ENCODE data around the gene SLC15A4.
A peak's percentile ranks its signal among the peaks of the same experiment; 100 is the strongest.

The SLC15A4 gene

GRCh38 chr12:128864516-128865186, 40.9 kb upstream of the SLC15A4 start:
- no CpG with 5 or more reads among the region's 9 CpGs for WGBS (ENCODE audit: extremely low coverage, insufficient coverage, insufficient read length)
- no peak overlapping the region for H3K18ac ChIP-seq (ENCODE audit: low read length)
- H3K4me2 ChIP-seq (ENCODE audit: low read length): no peak overlapping the region
- no peak overlapping the region for H3K27ac ChIP-seq (ENCODE audit: low read depth, low read length)
- H2BK12ac ChIP-seq (ENCODE audit: low read length): no peak overlapping the region
- H2BK5ac ChIP-seq (ENCODE audit: low read depth, low read length, poor library complexity): no peak overlapping the region
- no peaks in the 10 kb centered on the region for H3K9me3 ChIP-seq (ENCODE audit: insufficient read depth, low read depth, low read length)
- H3K79me2 ChIP-seq (ENCODE audit: control insufficient read depth, insufficient read depth, low read length, poor library complexity): no peaks in the 10 kb centered on the region
- H2AFZ ChIP-seq (ENCODE audit: insufficient read depth, low read length, poor library complexity): no peak overlapping the region
- H4K12ac ChIP-seq (ENCODE audit: low read depth, low read length): no peak overlapping the region
- no peak overlapping the region for H2AK5ac ChIP-seq (ENCODE audit: low read length)
- no peak overlapping the region for H3K14ac ChIP-seq (ENCODE audit: low read length)
- no peak overlapping the region for H3K4me3 ChIP-seq (ENCODE audit: low read depth, low read length)
- no peaks in the 10 kb centered on the region for H3K4me1 ChIP-seq (ENCODE audit: control insufficient read depth in 1 of 2, insufficient read depth in 2 of 2, low read length in 2 of 2)
- H3K79me1 ChIP-seq (ENCODE audit: low read length): no peaks in the 10 kb centered on the region
- H3K9ac ChIP-seq (ENCODE audit: low read length): no peak overlapping the region
- H4K8ac ChIP-seq (ENCODE audit: low read depth, low read length): no peak overlapping the region
- H2BK120ac ChIP-seq (ENCODE audit: insufficient read depth, low read length, poor library complexity): no peak overlapping the region
- no peak overlapping the region for H3K23ac ChIP-seq (ENCODE audit: low read length)
- no peaks in the 10 kb centered on the region for H3K36me3 ChIP-seq (ENCODE audit: control insufficient read depth in 1 of 2, insufficient read depth in 2 of 2, low read length in 2 of 2)
- H3K27me3 ChIP-seq (ENCODE audit: insufficient read depth, low read length): no peaks in the 10 kb centered on the region
- no peak overlapping the region for H4K91ac ChIP-seq (ENCODE audit: low read depth, low read length)
- DNase-seq: no peak
- H3K4ac ChIP-seq (ENCODE audit: low read depth, low read length): no peak overlapping the region

- WGBS (ENCODE audit: extremely low coverage, insufficient coverage, insufficient read length): no CpG with 5 or more reads among the region's 11 CpGs
- Histone ChIP-seq H3K4me3 (ENCODE audit: low read depth, low read length) (peak overlapping the region; percentile 39), H3K18ac (ENCODE audit: low read length) (no peak overlapping the region), H3K36me3 (ENCODE audit: control insufficient read depth in 1 of 2, insufficient read depth in 2 of 2, low read length in 2 of 2) (no peaks in the 10 kb centered on the region), H3K79me2 (ENCODE audit: control insufficient read depth, insufficient read depth, low read length, poor library complexity) (no peaks in the 10 kb centered on the region), H3K4me2 (ENCODE audit: low read length) (no peak overlapping the region), H3K4me1 (ENCODE audit: control insufficient read depth in 1 of 2, insufficient read depth in 2 of 2, low read length in 2 of 2) (no peaks in the 10 kb centered on the region), H2BK5ac (ENCODE audit: low read depth, low read length, poor library complexity) (no peak overlapping the region), H3K23ac (ENCODE audit: low read length) (no peak overlapping the region), H3K27ac (ENCODE audit: low read depth, low read length) (no peak overlapping the region), H4K8ac (ENCODE audit: low read depth, low read length) (no peak overlapping the region), H2BK12ac (ENCODE audit: low read length) (no peak overlapping the region), H2AFZ (ENCODE audit: insufficient read depth, low read length, poor library complexity) (no peak overlapping the region), H4K12ac (ENCODE audit: low read depth, low read length) (no peak overlapping the region), H3K27me3 (ENCODE audit: insufficient read depth, low read length) (no peaks in the 10 kb centered on the region), H3K14ac (ENCODE audit: low read length) (no peak overlapping the region), H2AK5ac (ENCODE audit: low read length) (no peak overlapping the region), H3K9me3 (ENCODE audit: insufficient read depth, low read depth, low read length) (peaks cover 4% of the 10 kb centered on the region), H3K4ac (ENCODE audit: low read depth, low read length) (no peak overlapping the region), H2BK120ac (ENCODE audit: insufficient read depth, low read length, poor library complexity) (no peak overlapping the region), H4K91ac (ENCODE audit: low read depth, low read length) (no peak overlapping the region), H3K9ac (ENCODE audit: low read length) (no peak overlapping the region), H3K79me1 (ENCODE audit: low read length) (no peaks in the 10 kb centered on the region)
- DNase-seq: no peak
Observed at GRCh38 chr12:128863957-128864356, 40.2 kb upstream of the SLC15A4 start.

- H3K9ac ChIP-seq (ENCODE audit: low read length): no peak overlapping the region
- H3K23ac ChIP-seq (ENCODE audit: low read length): no peak overlapping the region
- no peaks in the 10 kb centered on the region for H3K27me3 ChIP-seq (ENCODE audit: insufficient read depth, low read length)
- H3K14ac ChIP-seq (ENCODE audit: low read length): no peak overlapping the region
- no peak overlapping the region for H4K91ac ChIP-seq (ENCODE audit: low read depth, low read length)
- H3K27ac ChIP-seq (ENCODE audit: low read depth, low read length): no peak overlapping the region
- H4K12ac ChIP-seq (ENCODE audit: low read depth, low read length): no peak overlapping the region
- H3K36me3 ChIP-seq (ENCODE audit: control insufficient read depth in 1 of 2, insufficient read depth in 2 of 2, low read length in 2 of 2): no peaks in the 10 kb centered on the region
- H3K4me3 ChIP-seq (ENCODE audit: low read depth, low read length): no peak overlapping the region
- no peak overlapping the region for H3K18ac ChIP-seq (ENCODE audit: low read length)
- H3K4me2 ChIP-seq (ENCODE audit: low read length): no peak overlapping the region
- H3K4me1 ChIP-seq (ENCODE audit: control insufficient read depth in 1 of 2, insufficient read depth in 2 of 2, low read length in 2 of 2): no peaks in the 10 kb centered on the region
- no peaks in the 10 kb centered on the region for H3K79me1 ChIP-seq (ENCODE audit: low read length)
- peaks cover 4% of the 10 kb centered on the region for H3K9me3 ChIP-seq (ENCODE audit: insufficient read depth, low read depth, low read length)
- H2AK5ac ChIP-seq (ENCODE audit: low read length): no peak overlapping the region
- peak in 1 of 2 donors; percentile 13 for DNase-seq
- H3K4ac ChIP-seq (ENCODE audit: low read depth, low read length): no peak overlapping the region
- H2AFZ ChIP-seq (ENCODE audit: insufficient read depth, low read length, poor library complexity): no peak overlapping the region
- no CpG with 5 or more reads among the region's 15 CpGs for WGBS (ENCODE audit: extremely low coverage, insufficient coverage, insufficient read length)
- no peak overlapping the region for H2BK120ac ChIP-seq (ENCODE audit: insufficient read depth, low read length, poor library complexity)
- no peaks in the 10 kb centered on the region for H3K79me2 ChIP-seq (ENCODE audit: control insufficient read depth, insufficient read depth, low read length, poor library complexity)
- H4K8ac ChIP-seq (ENCODE audit: low read depth, low read length): no peak overlapping the region
- no peak overlapping the region for H2BK5ac ChIP-seq (ENCODE audit: low read depth, low read length, poor library complexity)
- H2BK12ac ChIP-seq (ENCODE audit: low read length): no peak overlapping the region
Observed at GRCh38 chr12:128861226-128862016, 37.7 kb upstream of the SLC15A4 start.

- no peak overlapping the region for H3K4me2 ChIP-seq (ENCODE audit: low read length)
- no CpG with 5 or more reads among the region's 9 CpGs for WGBS (ENCODE audit: extremely low coverage, insufficient coverage, insufficient read length)
- no peak overlapping the region for H4K91ac ChIP-seq (ENCODE audit: low read depth, low read length)
Observed at GRCh38 chr12:128859311-128859710, 35.6 kb upstream of the SLC15A4 start.

More at GRCh38 chr12:128859311-128859710, 35.6 kb upstream of the SLC15A4 start:
- Histone ChIP-seq H3K79me2 (ENCODE audit: control insufficient read depth, insufficient read depth, low read length, poor library complexity) (no peaks in the 10 kb centered on the region), H3K36me3 (ENCODE audit: control insufficient read depth in 1 of 2, insufficient read depth in 2 of 2, low read length in 2 of 2) (no peaks in the 10 kb centered on the region), H3K4me1 (ENCODE audit: control insufficient read depth in 1 of 2, insufficient read depth in 2 of 2, low read length in 2 of 2) (no peaks in the 10 kb centered on the region), H3K4ac (ENCODE audit: low read depth, low read length) (no peak overlapping the region), H2BK12ac (ENCODE audit: low read length) (no peak overlapping the region), H3K4me3 (ENCODE audit: low read depth, low read length) (no peak overlapping the region), H2AK5ac (ENCODE audit: low read length) (no peak overlapping the region), H3K9me3 (ENCODE audit: insufficient read depth, low read depth, low read length) (peaks cover 4% of the 10 kb centered on the region), H3K27ac (ENCODE audit: low read depth, low read length) (no peak overlapping the region), H2AFZ (ENCODE audit: insufficient read depth, low read length, poor library complexity) (no peak overlapping the region), H4K12ac (ENCODE audit: low read depth, low read length) (no peak overlapping the region), H2BK5ac (ENCODE audit: low read depth, low read length, poor library complexity) (no peak overlapping the region), H4K8ac (ENCODE audit: low read depth, low read length) (no peak overlapping the region), H3K79me1 (ENCODE audit: low read length) (no peaks in the 10 kb centered on the region), H3K23ac (ENCODE audit: low read length) (no peak overlapping the region), H3K14ac (ENCODE audit: low read length) (no peak overlapping the region), H3K18ac (ENCODE audit: low read length) (no peak overlapping the region), H3K27me3 (ENCODE audit: insufficient read depth, low read length) (peaks cover 4% of the 10 kb centered on the region), H3K9ac (ENCODE audit: low read length) (no peak overlapping the region), H2BK120ac (ENCODE audit: insufficient read depth, low read length, poor library complexity) (no peak overlapping the region)
- no peak for DNase-seq
